HG02642 (cell line): ENCODE measurements around the gene CHN1.
A peak's percentile ranks its signal among the peaks of the same experiment; 100 is the strongest.

Experiments
- ATAC-seq: cut with Tn5 transposase; IDR thresholded peaks from one replicate; pipeline ENCODE4 v1.9.1; 2021; ENCODE audit warnings: mild to moderate bottlenecking; ENCODE audit not compliant: unreplicated experiment, poor library complexity

Gene CHN1

GRCh38 chr2:174776223-174776622 is 229.0 kb downstream of the CHN1 start:
- no peak for ATAC-seq

DNA sequence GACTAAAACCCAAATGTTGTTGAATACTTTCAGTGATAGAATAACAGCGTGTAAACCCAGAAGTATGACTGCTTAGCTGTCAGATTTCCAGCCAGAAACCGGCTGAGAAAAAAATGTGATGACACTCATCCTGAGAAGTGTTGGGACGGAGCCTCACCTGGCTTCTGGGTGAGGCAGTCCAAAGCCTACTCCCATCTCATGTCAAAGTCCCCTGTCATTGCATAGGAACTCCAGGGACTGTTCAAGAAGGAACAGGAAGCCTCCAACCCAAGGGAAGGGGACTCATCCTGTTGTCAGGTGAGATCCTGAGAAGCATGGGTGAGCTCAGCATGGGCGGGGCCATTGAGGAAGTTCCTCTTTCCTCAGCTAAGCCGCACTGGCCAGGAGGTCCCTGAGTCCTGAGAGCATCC is 229.6 kb downstream of the CHN1 start:
- ATAC-seq: no peak

DNA sequence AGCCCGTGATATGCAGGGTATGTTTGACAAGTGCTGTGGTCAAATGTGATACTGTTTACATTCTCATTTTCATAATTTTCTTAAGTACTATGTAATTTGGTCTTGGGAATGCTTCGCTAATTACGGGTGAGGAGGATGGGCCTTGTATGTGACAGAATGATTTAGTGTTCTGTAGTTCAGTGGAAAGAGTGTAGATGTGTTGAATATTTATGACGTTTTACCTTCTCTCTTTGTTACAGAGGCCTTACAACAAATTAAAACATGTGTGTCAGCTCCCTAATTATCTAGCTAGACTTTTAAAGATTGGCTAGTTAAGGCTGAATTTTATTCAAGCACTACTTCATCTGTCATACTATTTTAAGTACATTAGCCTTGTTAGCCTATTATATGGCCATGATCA is 230.3 kb downstream of the CHN1 start:
- ATAC-seq: no peak

- no peak for ATAC-seq
These were observed 232.0 kb downstream of the CHN1 start for GRCh38 chr2:174773215-174773614.

DNA sequence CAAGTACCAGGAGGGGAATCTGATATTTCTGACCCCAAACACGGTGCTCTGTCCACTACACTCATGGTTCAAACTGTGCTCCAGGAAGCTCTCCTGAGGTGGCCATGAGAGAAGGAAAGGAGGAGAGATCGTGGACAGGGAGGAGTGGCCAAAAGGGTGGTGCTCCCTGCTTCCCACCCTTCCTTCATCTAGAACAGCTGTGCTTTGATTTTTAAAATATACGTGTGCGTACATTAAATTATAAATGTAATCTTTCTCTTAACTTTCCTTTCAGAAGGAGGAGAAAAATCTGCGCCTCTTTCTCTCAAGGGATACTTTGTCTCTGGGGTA is 232.7 kb downstream of the CHN1 start:
- no peak for ATAC-seq

- no peak for ATAC-seq
These were observed 233.3 kb downstream of the CHN1 start for GRCh38 chr2:174771631-174772471.

- no peak for ATAC-seq
These were observed 234.0 kb downstream of the CHN1 start for GRCh38 chr2:174771136-174771535.

DNA sequence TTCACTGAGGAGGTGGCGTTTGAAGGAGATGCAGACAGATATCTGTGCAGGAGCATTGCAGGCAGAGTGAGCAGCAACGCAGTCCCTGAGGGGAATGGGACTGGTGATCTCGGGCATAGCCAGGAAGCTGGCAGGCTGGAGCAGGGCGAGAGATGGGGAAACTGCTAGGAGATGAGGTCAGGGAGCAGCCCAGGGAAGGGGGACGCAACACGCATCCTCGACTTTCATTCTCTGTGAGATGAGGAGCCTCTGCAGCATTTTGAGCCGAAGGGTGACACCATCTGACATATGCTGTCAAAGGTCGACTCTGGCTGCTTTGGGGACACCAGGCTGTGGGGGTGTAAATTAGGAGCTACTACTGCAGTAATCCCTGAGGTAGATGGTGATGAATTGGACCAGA is 236.6 kb downstream of the CHN1 start:
- ATAC-seq: no peak

GRCh38 chr2:174766271-174766670 is 238.9 kb downstream of the CHN1 start:
- no peak for ATAC-seq

DNA sequence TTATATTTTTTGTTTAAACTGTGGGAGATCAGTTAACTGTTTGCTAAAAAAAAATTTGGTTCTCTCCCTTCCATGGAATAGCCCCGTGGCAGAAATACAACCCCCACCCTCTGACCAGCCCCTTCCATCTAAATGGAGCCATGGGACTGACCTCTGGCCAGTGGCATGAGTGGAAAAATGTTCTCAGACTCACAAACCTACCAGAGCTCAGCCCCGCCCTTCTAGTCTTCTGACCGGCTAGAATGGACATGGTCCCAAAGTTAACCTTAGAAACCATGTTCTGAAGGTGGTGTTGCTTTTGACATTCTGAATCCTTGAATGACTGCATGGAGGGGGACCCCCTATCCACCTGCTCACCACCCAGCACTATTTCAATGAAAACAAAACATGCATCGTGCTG is 239.6 kb downstream of the CHN1 start:
- no peak for ATAC-seq

- ATAC-seq: no peak
These were observed 240.6 kb downstream of the CHN1 start, which contains the start of gene CHRNA1 for GRCh38 chr2:174764280-174765255. Gene CHRNA1 (minus strand): TSS chr2:174764472. CDS start chr2:174764394, 78 bp downstream.

DNA sequence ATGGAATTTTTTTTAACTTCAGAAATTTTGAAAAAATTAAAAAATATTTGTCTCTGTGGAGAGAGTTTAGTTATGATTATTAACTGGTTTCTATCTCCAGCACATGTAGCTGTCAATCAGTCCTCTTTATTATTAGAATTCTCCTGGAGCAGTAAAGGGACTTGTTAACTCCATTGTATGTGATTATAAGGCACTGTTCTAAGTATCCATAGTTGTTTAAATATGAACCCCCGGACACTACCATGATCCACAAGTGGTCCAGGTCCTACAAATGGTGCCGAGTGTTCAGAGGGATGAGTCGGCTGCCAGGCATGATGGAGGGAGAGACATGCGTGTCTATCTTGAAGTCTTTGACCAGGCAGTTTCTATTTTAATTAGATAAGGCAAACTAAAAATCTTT is 241.4 kb downstream of the CHN1 start:
- no peak for ATAC-seq

DNA sequence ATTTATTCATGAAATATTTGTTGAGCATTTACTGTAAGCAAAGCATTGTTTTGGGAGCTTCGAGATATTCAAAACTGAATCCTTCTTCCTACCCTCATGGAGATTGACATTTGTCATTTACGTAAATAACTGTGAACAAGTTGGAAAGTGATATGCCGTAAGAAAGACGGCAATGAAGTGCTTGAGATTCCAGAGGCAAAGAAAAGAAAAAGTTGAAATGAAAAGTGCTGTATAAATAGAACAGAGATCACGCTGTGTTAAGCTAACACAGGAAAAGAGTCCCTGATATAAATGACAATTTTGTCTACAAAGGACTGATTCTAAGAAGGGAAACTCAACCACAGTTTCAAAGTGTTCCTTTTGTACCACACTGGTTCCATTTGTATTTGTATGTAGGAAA is 242.7 kb downstream of the CHN1 start:
- ATAC-seq: no peak

DNA sequence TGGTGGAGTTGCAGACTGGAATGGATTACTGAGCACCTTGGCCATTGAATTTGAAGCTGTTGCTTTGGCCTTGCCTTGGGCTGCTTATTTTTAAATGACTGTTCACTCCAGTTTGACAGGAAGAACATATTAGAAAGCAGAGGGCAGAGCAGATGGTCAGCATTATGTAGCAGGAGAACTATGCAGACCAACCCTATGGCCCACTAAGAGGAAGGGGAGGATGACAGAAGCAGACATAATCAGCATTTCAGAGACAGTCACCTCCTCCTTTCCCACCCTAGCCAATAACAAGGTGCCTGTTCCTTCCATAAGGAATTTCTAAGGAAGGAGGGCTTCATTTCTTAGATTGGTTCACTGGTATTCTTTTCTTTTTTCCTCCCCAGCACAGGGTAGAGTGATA is 243.3 kb downstream of the CHN1 start:
- no peak for ATAC-seq

GRCh38 chr2:174760845-174761473 is 244.2 kb downstream of the CHN1 start:
- no peak for ATAC-seq

DNA sequence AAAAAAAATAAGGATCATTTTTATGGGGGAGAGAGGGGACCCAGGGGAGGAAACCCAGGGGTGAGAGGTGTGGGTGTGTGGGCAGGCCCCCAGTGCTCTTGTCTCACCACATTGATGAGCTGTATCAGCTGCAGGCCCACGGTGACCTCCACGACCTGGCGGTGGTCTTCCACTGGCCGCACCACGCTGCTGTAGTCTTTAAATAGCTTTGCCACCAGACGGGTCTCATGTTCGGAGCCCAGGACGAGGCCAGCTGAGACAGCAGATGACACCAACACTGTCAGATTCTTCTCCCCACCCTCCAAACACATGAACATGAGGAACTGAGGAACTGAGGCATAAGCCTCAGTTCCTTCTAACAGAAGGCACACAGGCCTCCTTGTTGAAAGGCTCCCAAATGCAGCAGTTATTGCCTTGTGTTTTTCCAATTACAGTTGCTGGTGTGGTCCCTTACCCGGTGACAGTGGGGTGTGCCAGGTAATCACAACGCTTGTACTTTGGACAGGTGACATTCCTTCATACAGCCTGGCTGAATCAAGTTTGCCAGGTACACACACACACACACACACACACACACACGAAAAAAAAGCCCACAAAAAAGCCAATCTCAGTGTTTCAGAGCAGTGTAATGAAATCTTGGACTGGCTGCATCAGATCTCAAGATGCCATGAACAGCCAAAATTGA is 245.7 kb downstream of the CHN1 start:
- ATAC-seq: no peak

- no peak for ATAC-seq
These were observed 248.4 kb downstream of the CHN1 start for GRCh38 chr2:174756743-174757142.

- ATAC-seq: peak; percentile 30
These were observed 252.0 kb downstream of the CHN1 start for GRCh38 chr2:174753038-174753633.

DNA sequence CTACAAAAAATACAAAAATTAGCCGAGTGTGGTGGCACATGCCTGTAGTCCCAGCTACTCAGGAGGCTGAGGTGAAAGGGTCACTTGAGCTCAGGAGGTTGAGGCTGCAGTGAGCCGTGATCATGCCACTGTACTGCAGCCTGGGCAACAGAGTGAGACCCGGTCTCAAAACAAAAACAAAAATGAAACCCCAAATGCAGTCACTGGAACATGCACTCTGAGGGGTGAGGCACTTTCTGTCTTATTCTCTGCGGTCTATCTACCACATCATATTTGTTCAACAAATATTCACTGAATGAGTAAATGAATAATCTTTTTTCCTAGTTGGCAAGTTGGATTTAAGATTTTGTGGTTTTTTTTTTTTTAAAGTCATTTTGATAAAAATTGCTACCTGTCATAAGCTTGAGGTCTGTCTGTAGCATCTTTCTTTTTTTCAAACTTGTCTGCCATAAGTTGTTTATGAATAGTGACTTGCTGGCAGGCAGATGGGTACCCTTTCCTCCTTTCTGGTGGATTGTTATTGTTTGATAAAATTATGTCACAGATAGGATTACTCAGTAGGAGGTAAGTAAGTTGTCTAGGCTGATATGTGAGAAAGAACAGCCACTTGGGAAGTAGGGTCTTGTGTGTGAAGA is 252.7 kb downstream of the CHN1 start:
- ATAC-seq: peak; percentile 90
